Epithelial cell of esophagus (primary cell): ENCODE results near the gene WDCP.

ENCODE experiments used
- DNase-seq: peaks from one replicate; pipeline ENCODE4 v3.0.0; 2010; ENCODE audit warnings: low read depth
- H3K4me3 ChIP-seq: 2 replicates; pipeline ENCODE4 v1.5.1; 2011; ENCODE audit warnings: mild to moderate bottlenecking, low read length, control low read depth
- TF ChIP-seq, protein P1 (sequence below): IDR thresholded peaks from 2 replicates; pipeline ENCODE4 v1.5.1; 2011; ENCODE audit warnings: low read depth, mild to moderate bottlenecking, low read length, control low read depth, inconsistent platforms; ENCODE audit not compliant: insufficient read depth; ENCODE audit errors: missing control alignments

WDCP gene

DNA sequence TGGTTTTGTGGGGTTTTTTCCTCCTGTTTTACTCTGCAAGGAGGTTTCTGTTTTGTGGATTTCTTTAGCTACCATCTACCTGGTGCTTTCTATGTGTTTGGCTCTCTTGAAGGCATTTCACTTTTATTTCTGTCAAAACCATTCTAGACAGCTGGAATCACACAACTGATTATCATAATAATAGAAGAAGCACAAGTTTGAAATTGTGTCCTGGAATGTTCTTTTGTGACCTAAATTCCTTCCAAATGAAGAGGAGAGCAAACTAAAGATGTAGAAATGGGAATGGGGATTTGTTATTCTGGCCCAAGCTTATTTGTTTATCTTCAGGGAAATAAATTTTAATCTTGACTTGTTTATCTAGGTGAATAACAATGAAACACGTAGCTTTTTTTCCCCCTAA lies 54.3 kb downstream of the WDCP start:
- no peak overlapping the region for H3K4me3 ChIP-seq
- no peak for DNase-seq
- TF ChIP-seq, protein P1, sequence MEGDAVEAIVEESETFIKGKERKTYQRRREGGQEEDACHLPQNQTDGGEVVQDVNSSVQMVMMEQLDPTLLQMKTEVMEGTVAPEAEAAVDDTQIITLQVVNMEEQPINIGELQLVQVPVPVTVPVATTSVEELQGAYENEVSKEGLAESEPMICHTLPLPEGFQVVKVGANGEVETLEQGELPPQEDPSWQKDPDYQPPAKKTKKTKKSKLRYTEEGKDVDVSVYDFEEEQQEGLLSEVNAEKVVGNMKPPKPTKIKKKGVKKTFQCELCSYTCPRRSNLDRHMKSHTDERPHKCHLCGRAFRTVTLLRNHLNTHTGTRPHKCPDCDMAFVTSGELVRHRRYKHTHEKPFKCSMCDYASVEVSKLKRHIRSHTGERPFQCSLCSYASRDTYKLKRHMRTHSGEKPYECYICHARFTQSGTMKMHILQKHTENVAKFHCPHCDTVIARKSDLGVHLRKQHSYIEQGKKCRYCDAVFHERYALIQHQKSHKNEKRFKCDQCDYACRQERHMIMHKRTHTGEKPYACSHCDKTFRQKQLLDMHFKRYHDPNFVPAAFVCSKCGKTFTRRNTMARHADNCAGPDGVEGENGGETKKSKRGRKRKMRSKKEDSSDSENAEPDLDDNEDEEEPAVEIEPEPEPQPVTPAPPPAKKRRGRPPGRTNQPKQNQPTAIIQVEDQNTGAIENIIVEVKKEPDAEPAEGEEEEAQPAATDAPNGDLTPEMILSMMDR: no peak

DNA sequence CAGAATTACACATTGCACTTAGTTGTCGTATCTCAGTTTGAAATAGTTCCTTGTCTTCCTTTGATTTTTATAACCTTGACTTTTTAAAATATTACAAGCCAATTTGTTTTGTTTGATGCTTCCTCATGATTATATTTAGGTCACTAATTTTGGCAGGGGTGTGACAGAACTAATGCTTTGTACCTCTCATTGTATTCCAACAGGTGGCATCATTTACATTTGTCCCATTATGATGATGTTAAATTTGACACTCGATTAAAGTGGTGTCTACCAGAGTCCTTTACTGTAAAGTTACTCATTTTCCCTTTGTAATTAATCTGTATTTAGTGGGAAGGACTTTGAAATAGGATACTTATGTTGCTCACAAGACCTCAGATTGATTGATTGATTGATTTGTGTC lies 58.8 kb downstream of the WDCP start:
- peak; percentile 49 for DNase-seq
- TF ChIP-seq, protein P1: peak; percentile 43
- no peak overlapping the region for H3K4me3 ChIP-seq
